Measurements from ENCODE around the gene RYR2. TPM values are rescaled to one million over a fixed set of nuclear protein-coding genes. Genes with fewer than 3 reads are reported as not detected.

The RYR2 gene
- total RNA-seq, 1 experiment from 2014 or later: 3.4 TPM

GRCh38 chr1:236994450-236994849 lies 47.5 kb upstream of the RYR2 start:
- Histone ChIP-seq H3K27me3 (ENCODE audit: insufficient read depth, low read length) (no peaks in the 10 kb centered on the region), H4K20me1 (ENCODE audit: control insufficient read depth, insufficient read depth, insufficient read length) (no peaks in the 10 kb centered on the region), H2AFZ (ENCODE audit: low read length) (no peak overlapping the region), H2BK12ac (ENCODE audit: insufficient read length, low read depth, low read length) (no peak overlapping the region), H2BK15ac (ENCODE audit: low read depth, low read length) (no peak overlapping the region), H3K79me2 (ENCODE audit: insufficient read depth, low read length) (no peaks in the 10 kb centered on the region), H3K79me1 (ENCODE audit: insufficient read depth, low read depth, low read length, poor library complexity, severe bottlenecking) (no peaks in the 10 kb centered on the region), H4K91ac (ENCODE audit: insufficient read length, low read depth, low read length) (no peak overlapping the region), H3K4me2 (ENCODE audit: insufficient read depth, insufficient read length, low read length) (no peak overlapping the region), H3K56ac (ENCODE audit: insufficient read length, low read depth, low read length) (no peak overlapping the region), H3K27ac (ENCODE audit: insufficient read length, low read depth, low read length) (no peak overlapping the region), H3K9ac (ENCODE audit: extremely low read depth, insufficient read length, low read length) (no peak overlapping the region), H2BK20ac (ENCODE audit: low read depth, low read length, poor library complexity, severe bottlenecking) (no peak overlapping the region), H3K14ac (ENCODE audit: insufficient read depth, low read length) (no peak overlapping the region), H3T11ph (ENCODE audit: low read length) (no peak overlapping the region), H2BK120ac (ENCODE audit: low read depth, low read length, poor library complexity, severe bottlenecking) (no peak overlapping the region), H4K5ac (ENCODE audit: insufficient read length, low read depth, low read length) (no peak overlapping the region), H3K23me2 (ENCODE audit: insufficient read length, low read depth, low read length, poor library complexity, severe bottlenecking) (no peaks in the 10 kb centered on the region), H2AK5ac (ENCODE audit: insufficient read length, low read length) (no peak overlapping the region), H2BK5ac (ENCODE audit: insufficient read length, low read length) (no peak overlapping the region), H3K4ac (ENCODE audit: low read depth, low read length) (no peak overlapping the region), H3K4me1 (ENCODE audit: insufficient read depth, low read length) (peaks cover 2% of the 10 kb centered on the region; the same call in 1 of the 2 replicates), H3K9me3 (ENCODE audit: control insufficient read depth, low read depth, low read length) (no peaks in the 10 kb centered on the region), H3K23ac (ENCODE audit: insufficient read length, low read depth, low read length) (no peak overlapping the region), H3K18ac (ENCODE audit: insufficient read length, low read depth, low read length) (no peak overlapping the region), H4K8ac (replicated peaks; ENCODE audit: insufficient read length, low read depth, low read length) (no peak overlapping the region)
- Mint-ChIP-seq H3K4me3 (no peak overlapping the region), H3K27me3 (ENCODE audit: low read depth) (no peaks in the 10 kb centered on the region), H3K27ac (no peak overlapping the region), H3K36me3 (ENCODE audit: insufficient read depth in 1 of 3, low read depth in 3 of 3) (peaks cover 3 to 16% (median 5%) of the 10 kb centered on the region in 3 experiments; a peak in 4 of 7 replicates), H3K4me1 (peaks cover 15 to 18% of the 10 kb centered on the region in 2 experiments), H3K9me3 (peaks cover 11 to 14% of the 10 kb centered on the region in 2 experiments)
- TF ChIP-seq CTCF (conservative IDR thresholded peaks at IDR 0.05): no peak
- DNase-seq: no peak
- no CpG with 5 or more reads among the region's 1 CpG for WGBS (ENCODE audit: extremely low coverage, insufficient read length, low lambda C conversion rate)
